A549 (cell line): Measurements from ENCODE around the gene SPRR1A.

Source experiments
- CBX8 ChIP-seq: fragments of 200-600 bp; sonication (generic); IDR thresholded peaks from 2 replicates; pipeline ENCODE4 v1.6.1; 2016
- EP300 ChIP-seq, 2 experiments: fragments of >200 bp; sonication (Bioruptor Twin); formaldehyde crosslinking; IDR thresholded peaks; 2 replicates in 1 of 2; 3 replicates in 1 of 2; pipeline ENCODE4 v1.6.1; 2016 to 2017
- KDM1A ChIP-seq: fragments of 200-600 bp; sonication (generic); IDR thresholded peaks from 2 replicates; pipeline ENCODE4 v1.6.1; 2016; ENCODE audit warnings: low read depth, mild to moderate bottlenecking
- RCOR1 ChIP-seq: fragments of 150-350 bp; IDR thresholded peaks from 2 replicates; pipeline ENCODE4 v1.6.1; 2014; ENCODE audit warnings: antibody characterized with exemption, low read length, low read depth
- RFX5 ChIP-seq: fragments of 450-650 bp; IDR thresholded peaks from 2 replicates; pipeline ENCODE4 v1.7.1; 2014; ENCODE audit warnings: antibody characterized with exemption, mild to moderate bottlenecking, moderate library complexity
- TF ChIP-seq, protein P1 (sequence below): fragments of >200 bp; sonication (Bioruptor Twin); formaldehyde crosslinking; IDR thresholded peaks from 3 replicates; pipeline ENCODE4 v1.5.1; 2016
- TF ChIP-seq, protein P2 (sequence below): fragments of 250-450 bp; sonication (Bioruptor Pico); IDR thresholded peaks from 2 replicates; pipeline ENCODE4 v1.5.0; 2021; ENCODE audit warnings: mild to moderate bottlenecking, moderate library complexity, borderline replicate concordance
- TF ChIP-seq, protein P3 (sequence below): IDR thresholded peaks from 2 replicates; pipeline ENCODE4 v1.6.1; 2012

DNA sequence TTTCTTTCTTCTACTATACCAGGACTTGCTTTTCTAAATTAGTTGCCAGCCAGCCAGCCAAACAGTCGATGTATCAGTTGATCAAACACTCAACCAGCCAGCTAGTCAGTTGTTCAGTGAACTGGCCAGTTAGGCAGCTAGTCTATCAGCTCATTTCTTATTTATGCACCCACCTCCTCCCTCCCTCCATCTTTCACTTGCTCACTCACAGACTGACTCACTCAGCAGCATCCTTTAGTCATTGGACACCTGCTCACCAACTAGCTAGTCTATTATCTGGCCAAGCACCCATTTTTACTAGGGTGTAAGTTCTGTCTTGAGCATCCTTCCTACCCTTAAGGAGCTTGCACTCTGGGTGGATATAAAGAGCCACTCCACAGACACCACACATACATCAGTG, 19.3 kb upstream of the SPRR1A start:
- TF ChIP-seq, protein P1, sequence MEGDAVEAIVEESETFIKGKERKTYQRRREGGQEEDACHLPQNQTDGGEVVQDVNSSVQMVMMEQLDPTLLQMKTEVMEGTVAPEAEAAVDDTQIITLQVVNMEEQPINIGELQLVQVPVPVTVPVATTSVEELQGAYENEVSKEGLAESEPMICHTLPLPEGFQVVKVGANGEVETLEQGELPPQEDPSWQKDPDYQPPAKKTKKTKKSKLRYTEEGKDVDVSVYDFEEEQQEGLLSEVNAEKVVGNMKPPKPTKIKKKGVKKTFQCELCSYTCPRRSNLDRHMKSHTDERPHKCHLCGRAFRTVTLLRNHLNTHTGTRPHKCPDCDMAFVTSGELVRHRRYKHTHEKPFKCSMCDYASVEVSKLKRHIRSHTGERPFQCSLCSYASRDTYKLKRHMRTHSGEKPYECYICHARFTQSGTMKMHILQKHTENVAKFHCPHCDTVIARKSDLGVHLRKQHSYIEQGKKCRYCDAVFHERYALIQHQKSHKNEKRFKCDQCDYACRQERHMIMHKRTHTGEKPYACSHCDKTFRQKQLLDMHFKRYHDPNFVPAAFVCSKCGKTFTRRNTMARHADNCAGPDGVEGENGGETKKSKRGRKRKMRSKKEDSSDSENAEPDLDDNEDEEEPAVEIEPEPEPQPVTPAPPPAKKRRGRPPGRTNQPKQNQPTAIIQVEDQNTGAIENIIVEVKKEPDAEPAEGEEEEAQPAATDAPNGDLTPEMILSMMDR: no peak
- TF ChIP-seq RFX5: no peak
- no peak for TF ChIP-seq EP300 (IDR thresholded peaks at IDR 0.05)
- TF ChIP-seq KDM1A: no peak
- no peak for TF ChIP-seq RCOR1
- TF ChIP-seq, protein P2, sequence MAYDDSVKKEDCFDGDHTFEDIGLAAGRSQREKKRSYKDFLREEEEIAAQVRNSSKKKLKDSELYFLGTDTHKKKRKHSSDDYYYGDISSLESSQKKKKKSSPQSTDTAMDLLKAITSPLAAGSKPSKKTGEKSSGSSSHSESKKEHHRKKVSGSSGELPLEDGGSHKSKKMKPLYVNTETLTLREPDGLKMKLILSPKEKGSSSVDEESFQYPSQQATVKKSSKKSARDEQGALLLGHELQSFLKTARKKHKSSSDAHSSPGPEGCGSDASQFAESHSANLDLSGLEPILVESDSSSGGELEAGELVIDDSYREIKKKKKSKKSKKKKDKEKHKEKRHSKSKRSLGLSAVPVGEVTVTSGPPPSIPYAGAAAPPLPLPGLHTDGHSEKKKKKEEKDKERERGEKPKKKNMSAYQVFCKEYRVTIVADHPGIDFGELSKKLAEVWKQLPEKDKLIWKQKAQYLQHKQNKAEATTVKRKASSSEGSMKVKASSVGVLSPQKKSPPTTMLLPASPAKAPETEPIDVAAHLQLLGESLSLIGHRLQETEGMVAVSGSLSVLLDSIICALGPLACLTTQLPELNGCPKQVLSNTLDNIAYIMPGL (CRISPR knock-in tag): no peak
- TF ChIP-seq, protein P3, sequence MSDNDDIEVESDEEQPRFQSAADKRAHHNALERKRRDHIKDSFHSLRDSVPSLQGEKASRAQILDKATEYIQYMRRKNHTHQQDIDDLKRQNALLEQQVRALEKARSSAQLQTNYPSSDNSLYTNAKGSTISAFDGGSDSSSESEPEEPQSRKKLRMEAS: no peak
- TF ChIP-seq CBX8: no peak
